ENCODE results near the gene NLRP8. TPM values are rescaled to one million over a fixed set of nuclear protein-coding genes. Genes with fewer than 3 reads are reported as not detected.

The NLRP8 gene
- total and polyA plus RNA-seq, 2 donors (not counting 1 experiment from before 2014, with no cell fraction given) = not detected

DNA sequence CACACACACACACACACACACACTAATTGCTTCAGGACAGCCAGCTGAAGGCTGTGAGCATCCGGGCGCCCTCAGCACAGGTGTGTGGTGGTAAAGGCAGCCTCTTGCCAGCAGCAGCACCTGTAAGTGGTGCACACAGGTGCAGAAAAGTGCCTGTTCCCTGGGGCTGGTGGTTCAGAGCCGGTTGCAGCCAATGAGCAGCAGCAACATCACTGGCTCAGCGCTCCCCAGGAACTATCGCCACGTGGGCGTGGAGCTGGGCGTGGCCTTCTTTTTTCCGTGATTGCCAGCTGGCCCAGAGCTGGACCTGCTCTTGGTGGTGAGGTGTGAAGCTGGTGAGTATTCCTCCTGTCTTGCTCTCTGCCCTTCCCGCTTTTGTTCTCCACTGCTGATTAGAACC lies 38.9 kb downstream of the NLRP8 start, which contains the start of gene NLRP5:
TSS of gene NLRP5 (plus strand) at position 289 of the 400 bp plus-strand sequence.
- H3K79me2 ChIP-seq (ENCODE audit: control insufficient read depth, insufficient read depth, low read length) = no peaks in the 10 kb centered on the region
- H3K27ac ChIP-seq (ENCODE audit: insufficient read depth, low read length) = no peak within 1 kb of the TSS
- TF ChIP-seq, protein P1, sequence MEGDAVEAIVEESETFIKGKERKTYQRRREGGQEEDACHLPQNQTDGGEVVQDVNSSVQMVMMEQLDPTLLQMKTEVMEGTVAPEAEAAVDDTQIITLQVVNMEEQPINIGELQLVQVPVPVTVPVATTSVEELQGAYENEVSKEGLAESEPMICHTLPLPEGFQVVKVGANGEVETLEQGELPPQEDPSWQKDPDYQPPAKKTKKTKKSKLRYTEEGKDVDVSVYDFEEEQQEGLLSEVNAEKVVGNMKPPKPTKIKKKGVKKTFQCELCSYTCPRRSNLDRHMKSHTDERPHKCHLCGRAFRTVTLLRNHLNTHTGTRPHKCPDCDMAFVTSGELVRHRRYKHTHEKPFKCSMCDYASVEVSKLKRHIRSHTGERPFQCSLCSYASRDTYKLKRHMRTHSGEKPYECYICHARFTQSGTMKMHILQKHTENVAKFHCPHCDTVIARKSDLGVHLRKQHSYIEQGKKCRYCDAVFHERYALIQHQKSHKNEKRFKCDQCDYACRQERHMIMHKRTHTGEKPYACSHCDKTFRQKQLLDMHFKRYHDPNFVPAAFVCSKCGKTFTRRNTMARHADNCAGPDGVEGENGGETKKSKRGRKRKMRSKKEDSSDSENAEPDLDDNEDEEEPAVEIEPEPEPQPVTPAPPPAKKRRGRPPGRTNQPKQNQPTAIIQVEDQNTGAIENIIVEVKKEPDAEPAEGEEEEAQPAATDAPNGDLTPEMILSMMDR (conservative IDR thresholded peaks at IDR 0.05 in 1 of 2, IDR thresholded peaks at IDR 0.05 in 1 of 2; ENCODE audit: low read depth in 1 of 2, low read length in 2 of 2) = no peak
- no peak for TF ChIP-seq EZH2 (IDR thresholded peaks at IDR 0.05; ENCODE audit: low read length, missing control alignments)
- H4K20me1 ChIP-seq (ENCODE audit: control insufficient read depth, extremely low read depth, insufficient read depth, low read length) = no peaks in the 10 kb centered on the region
- H2AFZ ChIP-seq (ENCODE audit: low read length) = no peak within 1 kb of the TSS
- H3K9ac ChIP-seq (ENCODE audit: insufficient read depth, low read length) = no peak within 1 kb of the TSS
- no peaks in the 10 kb centered on the region for H3K36me3 ChIP-seq (ENCODE audit: control insufficient read depth, insufficient read depth, low read length)
- no peak within 1 kb of the TSS for H3K4me2 ChIP-seq (ENCODE audit: extremely low read depth, insufficient read depth, low read length)
- H3K4me1 ChIP-seq (ENCODE audit: control insufficient read depth, extremely low read depth, insufficient read depth, low read length) = no peaks in the 10 kb centered on the region
- H3K4me3 ChIP-seq (replicated peaks in 1 of 4; ENCODE audit: control extremely low read depth in 1 of 4, insufficient read depth in 1 of 4, low read depth in 3 of 4, low read length in 4 of 4) = no peak within 1 kb of the TSS
- no peak for DNase-seq (ENCODE audit: low read depth in 2 of 2)
- H3K9me3 ChIP-seq (ENCODE audit: control insufficient read depth, insufficient read depth, low read depth, low read length) = no peaks in the 10 kb centered on the region
- H3K27me3 ChIP-seq (ENCODE audit: control insufficient read depth, insufficient read depth, low read length) = no peaks in the 10 kb centered on the region

DNA sequence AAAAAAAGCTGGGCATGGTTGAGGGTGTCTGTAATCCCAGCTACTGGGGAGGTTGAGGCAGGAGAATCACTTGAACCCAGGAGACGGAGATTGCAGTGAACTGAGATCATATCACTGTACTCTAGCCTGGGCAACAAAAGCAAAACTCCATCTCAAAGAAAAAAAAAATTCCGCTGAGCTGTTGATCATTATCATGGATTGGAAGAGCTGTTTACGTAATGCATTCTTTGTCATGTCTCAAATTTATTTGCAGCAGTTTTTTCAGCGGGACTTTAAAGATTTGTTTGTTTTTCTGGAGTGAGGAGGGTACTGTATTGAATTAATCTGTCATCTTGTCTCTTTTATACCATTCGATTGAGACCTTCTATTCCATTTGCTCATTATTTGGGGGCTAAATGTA lies 43.2 kb downstream of the NLRP8 start:
- Histone ChIP-seq H3K79me2 (ENCODE audit: control insufficient read depth, insufficient read depth, low read length) (no peaks in the 10 kb centered on the region), H3K27me3 (ENCODE audit: control insufficient read depth, insufficient read depth, low read length) (no peaks in the 10 kb centered on the region), H3K9me3 (ENCODE audit: control insufficient read depth, insufficient read depth, low read depth, low read length) (no peaks in the 10 kb centered on the region), H3K36me3 (ENCODE audit: control insufficient read depth, insufficient read depth, low read length) (no peaks in the 10 kb centered on the region), H3K4me1 (ENCODE audit: control insufficient read depth, extremely low read depth, insufficient read depth, low read length) (no peaks in the 10 kb centered on the region), H4K20me1 (ENCODE audit: control insufficient read depth, extremely low read depth, insufficient read depth, low read length) (no peaks in the 10 kb centered on the region), H3K27ac (ENCODE audit: insufficient read depth, low read length) (no peak overlapping the region), H3K4me2 (ENCODE audit: extremely low read depth, insufficient read depth, low read length) (no peak overlapping the region), H3K9ac (ENCODE audit: insufficient read depth, low read length) (no peak overlapping the region), H2AFZ (ENCODE audit: low read length) (no peak overlapping the region), H3K4me3 (replicated peaks in 1 of 4; ENCODE audit: control extremely low read depth in 1 of 4, insufficient read depth in 1 of 4, low read depth in 3 of 4, low read length in 4 of 4) (no peak overlapping the region)
- TF ChIP-seq, protein P1 (conservative IDR thresholded peaks at IDR 0.05 in 1 of 2, IDR thresholded peaks at IDR 0.05 in 1 of 2; ENCODE audit: low read depth in 1 of 2, low read length in 2 of 2) = no peak
- TF ChIP-seq EZH2 (IDR thresholded peaks at IDR 0.05; ENCODE audit: low read length, missing control alignments) = no peak
- DNase-seq (ENCODE audit: low read depth in 2 of 2) = no peak

DNA sequence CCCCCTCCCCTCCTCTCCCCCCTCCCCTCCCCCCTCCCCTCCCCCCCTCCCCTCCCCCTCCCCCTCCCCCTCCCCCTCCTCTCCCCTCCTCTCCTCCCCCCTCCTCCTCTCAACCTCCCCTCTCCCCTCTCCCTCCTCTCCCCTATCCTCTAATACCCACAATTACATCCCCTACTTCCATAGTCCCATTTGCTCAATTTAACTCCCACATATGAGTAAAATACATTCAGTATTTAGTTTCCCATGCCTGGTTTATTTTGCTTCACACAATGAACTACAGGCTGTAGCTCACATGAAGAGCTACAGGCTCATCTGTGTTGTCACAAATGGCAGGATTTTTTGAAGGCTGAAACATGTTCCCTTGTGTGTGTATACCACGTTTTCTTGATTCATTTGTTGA lies 45.9 kb downstream of the NLRP8 start:
- TF ChIP-seq EZH2 (IDR thresholded peaks at IDR 0.05; ENCODE audit: low read length, missing control alignments) = no peak
- TF ChIP-seq, protein P1 (conservative IDR thresholded peaks at IDR 0.05 in 1 of 2, IDR thresholded peaks at IDR 0.05 in 1 of 2; ENCODE audit: low read depth in 1 of 2, low read length in 2 of 2) = no peak
- no peak overlapping the region for H3K4me2 ChIP-seq (ENCODE audit: extremely low read depth, insufficient read depth, low read length)
- no peak overlapping the region for H3K9ac ChIP-seq (ENCODE audit: insufficient read depth, low read length)
- H3K27me3 ChIP-seq (ENCODE audit: control insufficient read depth, insufficient read depth, low read length) = no peaks in the 10 kb centered on the region
- H3K79me2 ChIP-seq (ENCODE audit: control insufficient read depth, insufficient read depth, low read length) = no peaks in the 10 kb centered on the region
- H3K4me1 ChIP-seq (ENCODE audit: control insufficient read depth, extremely low read depth, insufficient read depth, low read length) = no peaks in the 10 kb centered on the region
- H3K9me3 ChIP-seq (ENCODE audit: control insufficient read depth, insufficient read depth, low read depth, low read length) = no peaks in the 10 kb centered on the region
- no peak overlapping the region for H2AFZ ChIP-seq (ENCODE audit: low read length)
- H3K36me3 ChIP-seq (ENCODE audit: control insufficient read depth, insufficient read depth, low read length) = no peaks in the 10 kb centered on the region
- H3K4me3 ChIP-seq (replicated peaks in 1 of 4; ENCODE audit: control extremely low read depth in 1 of 4, insufficient read depth in 1 of 4, low read depth in 3 of 4, low read length in 4 of 4) = no peak overlapping the region
- H3K27ac ChIP-seq (ENCODE audit: insufficient read depth, low read length) = no peak overlapping the region
- DNase-seq (ENCODE audit: low read depth in 2 of 2) = no peak
- no peaks in the 10 kb centered on the region for H4K20me1 ChIP-seq (ENCODE audit: control insufficient read depth, extremely low read depth, insufficient read depth, low read length)

Data from fibroblast of lung (primary cell).